Uterus (tissue), 4 donors: ENCODE measurements around the gene NR2E1. TPM values are rescaled to one million over a fixed set of nuclear protein-coding genes. Genes with fewer than 3 reads are reported as not detected.

Experiments
- DNase-seq, 2 donors: peaks; one replicate each; pipeline ENCODE4 v3.0.0-alpha.2; 2019 to 2020
- H3K27ac ChIP-seq, 2 donors: fragments of 200-600 bp; sonication (generic); 1 replicate in 1 of 2; 2 replicates in 1 of 2; pipeline ENCODE4 v1.5.1; 2016 to 2018
- H3K27me3 ChIP-seq, 2 donors: fragments of 200-600 bp; sonication (generic); one replicate each; pipeline ENCODE4 v1.5.1; 2018 to 2019; ENCODE audit warnings: control low read depth in 1 of 2
- H3K36me3 ChIP-seq, 2 donors: fragments of 200-600 bp; sonication (generic); one replicate each; pipeline ENCODE4 v1.5.1; 2019; ENCODE audit warnings: control low read depth in 1 of 2
- H3K4me1 ChIP-seq, 2 donors: fragments of 200-600 bp; sonication (generic); one replicate each; pipeline ENCODE4 v1.5.1; 2018 to 2019; ENCODE audit warnings: control low read depth in 1 of 2
- H3K4me3 ChIP-seq, 2 donors: fragments of 200-600 bp; sonication (generic); 1 replicate in 1 of 2; 2 replicates in 1 of 2; pipeline ENCODE4 v1.5.1; 2018 to 2019; ENCODE audit warnings: mild to moderate bottlenecking in 1 of 2
- H3K9me3 ChIP-seq, 2 donors: fragments of 200-600 bp; sonication (generic); one replicate each; pipeline ENCODE4 v1.5.1; 2019; ENCODE audit warnings: control low read depth in 1 of 2
- CTCF ChIP-seq, 4 experiments: fragments of 200-600 bp in 2 of 4; fragments of 450-650 bp in 2 of 4; sonication (generic) in 2 of 4; IDR thresholded peaks; one replicate each; pipeline ENCODE4 v1.5.1; 2016 to 2019; ENCODE audit warnings: antibody characterized with exemption in 4 of 4, mild to moderate bottlenecking in 2 of 4, moderate library complexity in 1 of 4
- POLR2A ChIP-seq, 2 donors: fragments of 450-650 bp; IDR thresholded peaks; one replicate each; pipeline ENCODE4 v1.6.1; 2016; ENCODE audit warnings: antibody characterized with exemption in 2 of 2, mild to moderate bottlenecking in 1 of 2, moderate library complexity in 1 of 2
- intact Hi-C: fragments of 100-400 bp; cut with DNase I; formaldehyde crosslinking; loops from one replicate; pipeline ENCODE4 v1.15.1; 2023; ENCODE audit warnings: low total_unique reads
- total RNA-seq, 4 donors: library from RNA; depleted of rRNA in 3 of 4; stranded (reverse); fragments of >200 nt in 3 of 4; gene quantifications; one replicate each; pipeline versions ENCODE4 v1.1.0 to v1.2.4, GENCODE V29; 2014 to 2023
- donor health status: DM: yes; HTN: yes; CAD: no.

NR2E1 gene
- total RNA-seq, 4 donors from 2014 or later: not detected

- H3K36me3 ChIP-seq: no peaks in the 10 kb centered on the region
- peak overlapping the region; percentile 12 to 25 for H3K4me3 ChIP-seq
- H3K27ac ChIP-seq: no peak overlapping the region
- peaks cover 0 to 18% of the 10 kb centered on the region in 2 donors for H3K4me1 ChIP-seq
- no peak for TF ChIP-seq POLR2A (IDR thresholded peaks at IDR 0.05)
- no peak for TF ChIP-seq CTCF (IDR thresholded peaks at IDR 0.05)
- peaks cover 12 to 16% of the 10 kb centered on the region in 2 donors for H3K27me3 ChIP-seq
- no peaks in the 10 kb centered on the region for H3K9me3 ChIP-seq
- intact Hi-C loops: loop anchor here (10.0 kb wide), 1 partner anchor 406 kb away; no protein-coding TSS in a partner anchor
- DNase-seq: no peak
These were observed 46.7 kb upstream of the NR2E1 start for GRCh38 chr6:108118810-108119768.

DNA sequence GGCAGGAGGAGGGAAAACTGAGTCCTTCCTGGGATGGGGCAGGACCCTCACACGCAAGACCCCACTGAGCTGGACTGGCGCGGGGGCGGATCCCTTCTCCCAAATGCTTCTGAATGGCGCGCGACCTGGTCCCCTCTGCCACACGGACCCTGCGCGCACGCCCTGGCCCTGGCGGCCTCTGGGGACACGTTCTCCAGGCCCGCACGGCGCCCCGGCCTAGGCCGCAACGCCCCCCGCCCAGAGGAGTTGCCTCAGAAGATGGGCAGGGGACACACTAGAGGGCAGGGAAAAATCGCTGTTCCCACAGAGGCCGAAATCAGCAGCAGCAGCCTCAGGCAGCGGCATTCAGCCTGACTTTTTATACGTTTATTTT lies 46.1 kb upstream of the NR2E1 start:
- H3K27me3 ChIP-seq: peaks cover 12 to 18% of the 10 kb centered on the region in 2 donors
- H3K4me3 ChIP-seq: no peak overlapping the region
- H3K4me1 ChIP-seq: peaks cover 0 to 17% of the 10 kb centered on the region in 2 donors
- TF ChIP-seq POLR2A (IDR thresholded peaks at IDR 0.05) (no peak), CTCF (IDR thresholded peaks at IDR 0.05) (no peak)
- no peaks in the 10 kb centered on the region for H3K36me3 ChIP-seq
- no peaks in the 10 kb centered on the region for H3K9me3 ChIP-seq
- intact Hi-C loops: loop anchor here (10.0 kb wide), 1 partner anchor 405 kb away; no protein-coding TSS in a partner anchor
- H3K27ac ChIP-seq: no peak overlapping the region
- no peak for DNase-seq

- Histone ChIP-seq H3K27me3 (peaks cover 12 to 22% of the 10 kb centered on the region in 2 donors), H3K36me3 (no peaks in the 10 kb centered on the region), H3K4me3 (no peak overlapping the region), H3K27ac (no peak overlapping the region), H3K4me1 (peaks cover 0 to 12% of the 10 kb centered on the region in 2 donors), H3K9me3 (no peaks in the 10 kb centered on the region)
- intact Hi-C loops: no loop called here
- TF ChIP-seq POLR2A (IDR thresholded peaks at IDR 0.05): no peak
- no peak for DNase-seq
These were observed 45.5 kb upstream of the NR2E1 start for GRCh38 chr6:108120311-108120710.

DNA sequence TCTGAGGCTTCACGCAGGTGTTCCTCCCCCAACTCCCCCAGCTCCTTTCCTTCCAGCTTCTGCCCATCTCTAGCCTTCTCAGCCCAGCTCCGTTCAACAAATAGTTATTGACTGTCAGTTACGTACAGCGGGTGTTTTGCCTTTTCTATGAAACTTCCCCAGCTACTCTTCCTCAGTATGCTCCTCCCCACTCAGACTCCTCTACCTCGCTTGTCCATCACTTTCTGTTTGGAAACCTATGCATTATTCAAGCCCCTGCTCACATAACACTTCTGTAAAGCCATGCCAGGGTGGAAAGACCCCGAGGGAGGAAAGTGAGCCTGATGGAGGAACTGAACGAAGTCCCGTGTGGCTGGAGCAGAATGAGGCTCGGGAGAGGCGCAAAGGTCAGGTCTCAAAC lies 44.2 kb upstream of the NR2E1 start:
- no peaks in the 10 kb centered on the region for H3K36me3 ChIP-seq
- TF ChIP-seq POLR2A (IDR thresholded peaks at IDR 0.05): no peak
- no peak for TF ChIP-seq CTCF (IDR thresholded peaks at IDR 0.05)
- peaks cover 0 to 12% of the 10 kb centered on the region in 2 donors for H3K4me1 ChIP-seq
- H3K27me3 ChIP-seq: peaks cover 11 to 12% of the 10 kb centered on the region in 2 donors
- H3K9me3 ChIP-seq: no peaks in the 10 kb centered on the region
- H3K4me3 ChIP-seq: no peak overlapping the region
- no peak overlapping the region for H3K27ac ChIP-seq
- no peak for DNase-seq
- intact Hi-C loops: no loop called here

- Histone ChIP-seq H3K4me3 (no peak overlapping the region), H3K9me3 (no peaks in the 10 kb centered on the region), H3K4me1 (peaks cover 0 to 11% of the 10 kb centered on the region in 2 donors), H3K27me3 (peaks cover 5 to 6% of the 10 kb centered on the region in 2 donors), H3K36me3 (no peaks in the 10 kb centered on the region), H3K27ac (no peak overlapping the region)
- intact Hi-C loops: no loop called here
- TF ChIP-seq CTCF (IDR thresholded peaks at IDR 0.05) (no peak), POLR2A (IDR thresholded peaks at IDR 0.05) (no peak)
- no peak for DNase-seq
These were observed 42.3 kb upstream of the NR2E1 start for GRCh38 chr6:108123481-108123929.
